Neural cell (in vitro differentiated cells): Measurements from ENCODE around the gene OSBPL2. TPM values are rescaled to one million over a fixed set of nuclear protein-coding genes. Genes with fewer than 3 reads are reported as not detected.

Source experiments
- H2AFZ ChIP-seq: fragments of 200-600, 300-800 bp; sonication (generic), shearing (Covaris generic); 2 replicates; pipeline ENCODE4 v1.6.0; 2014; ENCODE audit warnings: low read depth, mild to moderate bottlenecking, antibody characterized with exemption, low read length, moderate library complexity
- H3F3A ChIP-seq: fragments of 200-600 bp; shearing (Covaris generic); 2 replicates; pipeline ENCODE4 v1.6.1; 2016; ENCODE audit warnings: mild to moderate bottlenecking, moderate library complexity, mixed read lengths, antibody characterized with exemption, low read length; ENCODE audit not compliant: insufficient read depth, poor library complexity, severe bottlenecking
- H3K27ac ChIP-seq: fragments of 200-600, 300-800 bp; sonication (generic), shearing (Covaris generic); 2 replicates; pipeline ENCODE4 v1.5.1; 2014; ENCODE audit warnings: mild to moderate bottlenecking, low read length, moderate library complexity
- H3K27me3 ChIP-seq: fragments of 300-800, 200-600 bp; sonication (generic), shearing (Covaris generic); 2 replicates; pipeline ENCODE4 v1.6.0; 2014; ENCODE audit warnings: mild to moderate bottlenecking, low read depth, low read length, moderate library complexity; ENCODE audit not compliant: insufficient read depth
- H3K36me3 ChIP-seq: fragments of 300-800, 200-600 bp; sonication (generic), shearing (Covaris generic); 2 replicates; pipeline ENCODE4 v1.5.1; 2014; ENCODE audit warnings: mild to moderate bottlenecking, antibody characterized with exemption, low read length, moderate library complexity; ENCODE audit not compliant: insufficient read depth
- H3K4me2 ChIP-seq: fragments of 300-800, 200-600 bp; sonication (generic), shearing (Covaris generic); 2 replicates; pipeline ENCODE4 v1.6.0; 2014; ENCODE audit warnings: mild to moderate bottlenecking, low read length
- H3K4me3 ChIP-seq: fragments of 300-800, 200-600 bp; sonication (generic), shearing (Covaris generic); 2 replicates; pipeline ENCODE4 v1.5.1; 2014; ENCODE audit warnings: mild to moderate bottlenecking, low read length, moderate library complexity
- H3K79me2 ChIP-seq: fragments of 200-600 bp; shearing (Covaris generic); replicated peaks from 2 replicates; pipeline ENCODE4 v1.6.0; 2014; ENCODE audit warnings: mild to moderate bottlenecking, low read length, moderate library complexity; ENCODE audit not compliant: insufficient read depth
- H3K9ac ChIP-seq: fragments of 300-800, 200-600 bp; sonication (generic), shearing (Covaris generic); 2 replicates; pipeline ENCODE4 v1.6.1; 2016; ENCODE audit warnings: mild to moderate bottlenecking, low read length, mixed read lengths
- H3K9me2 ChIP-seq: fragments of 200-600 bp; shearing (Covaris generic); 2 replicates; pipeline ENCODE4 v1.6.1; 2016; ENCODE audit warnings: mild to moderate bottlenecking, low read length, mixed read lengths; ENCODE audit not compliant: insufficient read depth
- H3K9me3 ChIP-seq: fragments of 200-600, 300-800 bp; sonication (generic), shearing (Covaris generic); 2 replicates; pipeline ENCODE4 v1.6.1; 2016; ENCODE audit warnings: mild to moderate bottlenecking, mixed run types, low read length, moderate library complexity, mixed read lengths
- H4K20me1 ChIP-seq: fragments of 200-600 bp; shearing (Covaris generic); 2 replicates; pipeline ENCODE4 v1.6.1; 2016; ENCODE audit warnings: mild to moderate bottlenecking, mixed run types; ENCODE audit not compliant: insufficient read depth
- CTCF ChIP-seq: fragments of 450-650 bp; IDR thresholded peaks from 2 replicates; pipeline ENCODE4 v1.5.1; 2014; ENCODE audit warnings: antibody characterized with exemption, mild to moderate bottlenecking, moderate library complexity; ENCODE audit not compliant: poor library complexity, severe bottlenecking
- EZH2 ChIP-seq: fragments of 200-600, 300-800 bp; shearing (Covaris generic), sonication (generic); IDR thresholded peaks from 2 replicates; pipeline ENCODE4 v1.6.1; 2014; ENCODE audit warnings: antibody characterized with exemption, low read length, borderline replicate concordance, mild to moderate bottlenecking; ENCODE audit not compliant: insufficient read depth, poor library complexity, severe bottlenecking
- MXI1 ChIP-seq: fragments of 450-650 bp; conservative IDR thresholded peaks from 2 replicates; pipeline ENCODE4 v1.6.1; 2014; ENCODE audit warnings: antibody characterized with exemption, mild to moderate bottlenecking; ENCODE audit not compliant: poor library complexity, severe bottlenecking
- REST ChIP-seq: IDR thresholded peaks from 2 replicates; pipeline ENCODE4 v1.6.1; 2012; ENCODE audit warnings: borderline replicate concordance
- polyA plus RNA-seq: library from polyadenylated mRNA; depleted of rRNA; stranded (reverse); fragments of >200 nt; gene quantifications from 2 replicates; pipeline ENCODE4 v1.2.3, GENCODE V29; 2014

Gene OSBPL2
- polyA plus RNA-seq, 1 donor from 2014 or later, result 41.5 TPM

- no peaks in the 10 kb centered on the region for H4K20me1 ChIP-seq
- TF ChIP-seq MXI1 (no peak), CTCF (no peak)
- no peaks in the 10 kb centered on the region for H3K9me2 ChIP-seq
- H3K79me2 ChIP-seq, result no peaks in the 10 kb centered on the region
- H3K9me3 ChIP-seq, result no peaks in the 10 kb centered on the region
- H3K4me2 ChIP-seq, result no peak overlapping the region
- H3K4me3 ChIP-seq, result no peak overlapping the region
- no peak overlapping the region for H2AFZ ChIP-seq
- no peak overlapping the region for H3K27ac ChIP-seq
- no peak overlapping the region for H3K9ac ChIP-seq
- no peaks in the 10 kb centered on the region for H3K27me3 ChIP-seq
- H3K36me3 ChIP-seq, result no peaks in the 10 kb centered on the region
- no peaks in the 10 kb centered on the region for H3F3A ChIP-seq
Measured at GRCh38 chr20:62285151-62285550, 46.8 kb downstream of the OSBPL2 start.

GRCh38 chr20:62285722-62286121 is 47.4 kb downstream of the OSBPL2 start:
- H3K27me3 ChIP-seq, result no peaks in the 10 kb centered on the region
- H3K9me2 ChIP-seq, result no peaks in the 10 kb centered on the region
- H4K20me1 ChIP-seq, result no peaks in the 10 kb centered on the region
- H3K36me3 ChIP-seq, result no peaks in the 10 kb centered on the region
- H3K4me2 ChIP-seq, result no peak overlapping the region
- TF ChIP-seq REST, result no peak
- TF ChIP-seq EZH2, result no peak
- no peaks in the 10 kb centered on the region for H3K79me2 ChIP-seq
- H3K9ac ChIP-seq, result no peak overlapping the region
- H2AFZ ChIP-seq, result no peak overlapping the region
- no peak overlapping the region for H3K4me3 ChIP-seq
- no peak overlapping the region for H3K27ac ChIP-seq
- H3F3A ChIP-seq, result no peaks in the 10 kb centered on the region
- no peaks in the 10 kb centered on the region for H3K9me3 ChIP-seq

- H2AFZ ChIP-seq, result no peak overlapping the region
- no peaks in the 10 kb centered on the region for H4K20me1 ChIP-seq
- H3F3A ChIP-seq, result no peaks in the 10 kb centered on the region
- H3K4me2 ChIP-seq, result no peak overlapping the region
- no peak for TF ChIP-seq EZH2
- H3K79me2 ChIP-seq, result no peaks in the 10 kb centered on the region
- no peaks in the 10 kb centered on the region for H3K27me3 ChIP-seq
- H3K36me3 ChIP-seq, result peaks cover 6% of the 10 kb centered on the region
- H3K9me2 ChIP-seq, result no peaks in the 10 kb centered on the region
- no peaks in the 10 kb centered on the region for H3K9me3 ChIP-seq
- no peak overlapping the region for H3K9ac ChIP-seq
- H3K4me3 ChIP-seq, result no peak overlapping the region
- H3K27ac ChIP-seq, result no peak overlapping the region
Measured at GRCh38 chr20:62286493-62287064, 48.3 kb downstream of the OSBPL2 start.
